Vagina (tissue), 2 donors: ENCODE results near the gene ZKSCAN5.

ENCODE experiments used
- POLR2A ChIP-seq, 2 donors: fragments of 450-650 bp; IDR thresholded peaks; one replicate each; pipeline ENCODE4 v1.6.1; 2017; ENCODE audit warnings: antibody characterized with exemption in 2 of 2, mild to moderate bottlenecking in 2 of 2, moderate library complexity in 2 of 2
- TF ChIP-seq, protein P1 (sequence below), 3 experiments: fragments of 450-650 bp in 2 of 3; fragments of 200-600 bp in 1 of 3; sonication (generic) in 1 of 3; IDR thresholded peaks; one replicate each; pipeline ENCODE4 v1.5.1; 2017 to 2019; ENCODE audit warnings: antibody characterized with exemption in 3 of 3, mild to moderate bottlenecking in 2 of 3, moderate library complexity in 2 of 3

- TF ChIP-seq POLR2A (IDR thresholded peaks at IDR 0.05) = no peak
- TF ChIP-seq, protein P1, sequence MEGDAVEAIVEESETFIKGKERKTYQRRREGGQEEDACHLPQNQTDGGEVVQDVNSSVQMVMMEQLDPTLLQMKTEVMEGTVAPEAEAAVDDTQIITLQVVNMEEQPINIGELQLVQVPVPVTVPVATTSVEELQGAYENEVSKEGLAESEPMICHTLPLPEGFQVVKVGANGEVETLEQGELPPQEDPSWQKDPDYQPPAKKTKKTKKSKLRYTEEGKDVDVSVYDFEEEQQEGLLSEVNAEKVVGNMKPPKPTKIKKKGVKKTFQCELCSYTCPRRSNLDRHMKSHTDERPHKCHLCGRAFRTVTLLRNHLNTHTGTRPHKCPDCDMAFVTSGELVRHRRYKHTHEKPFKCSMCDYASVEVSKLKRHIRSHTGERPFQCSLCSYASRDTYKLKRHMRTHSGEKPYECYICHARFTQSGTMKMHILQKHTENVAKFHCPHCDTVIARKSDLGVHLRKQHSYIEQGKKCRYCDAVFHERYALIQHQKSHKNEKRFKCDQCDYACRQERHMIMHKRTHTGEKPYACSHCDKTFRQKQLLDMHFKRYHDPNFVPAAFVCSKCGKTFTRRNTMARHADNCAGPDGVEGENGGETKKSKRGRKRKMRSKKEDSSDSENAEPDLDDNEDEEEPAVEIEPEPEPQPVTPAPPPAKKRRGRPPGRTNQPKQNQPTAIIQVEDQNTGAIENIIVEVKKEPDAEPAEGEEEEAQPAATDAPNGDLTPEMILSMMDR (IDR thresholded peaks at IDR 0.05) = no peak
These were observed 25.7 kb upstream of the ZKSCAN5 start for GRCh38 chr7:99478464-99479440.
